T-helper 9 cell (primary cell): ENCODE results near the gene ZDHHC8.

Experiments used
- DNase-seq: peaks from one replicate; pipeline ENCODE4 v3.0.0-alpha.2; 2020

Gene ZDHHC8

GRCh38 chr22:20165913-20166312 lies 34.3 kb downstream of the ZDHHC8 start:
- DNase-seq, result no peak

- no peak for DNase-seq
Measured at GRCh38 chr22:20166703-20167102, 35.1 kb downstream of the ZDHHC8 start.

- no peak for DNase-seq
Measured at GRCh38 chr22:20167643-20168322, 36.2 kb downstream of the ZDHHC8 start.

- DNase-seq, result no peak
Measured at GRCh38 chr22:20169253-20169822, 37.7 kb downstream of the ZDHHC8 start.

- no peak for DNase-seq
Measured at GRCh38 chr22:20170170-20170569, 38.6 kb downstream of the ZDHHC8 start.

- DNase-seq, result no peak
Measured at GRCh38 chr22:20171288-20172140, 39.9 kb downstream of the ZDHHC8 start.

GRCh38 chr22:20172141-20172613 lies 40.6 kb downstream of the ZDHHC8 start:
- DNase-seq, result no peak

- no peak for DNase-seq
Measured at GRCh38 chr22:20173246-20173645, 41.6 kb downstream of the ZDHHC8 start.

GRCh38 chr22:20173772-20174171 lies 42.2 kb downstream of the ZDHHC8 start:
- DNase-seq, result no peak

- DNase-seq, result no peak
Measured at GRCh38 chr22:20174785-20175596, 43.4 kb downstream of the ZDHHC8 start.

GRCh38 chr22:20175597-20175900 lies 43.9 kb downstream of the ZDHHC8 start:
- DNase-seq, result no peak

- no peak for DNase-seq
Measured at GRCh38 chr22:20176421-20177085, 44.9 kb downstream of the ZDHHC8 start.

GRCh38 chr22:20177217-20177911 lies 45.8 kb downstream of the ZDHHC8 start:
- DNase-seq, result no peak

- no peak for DNase-seq
Measured at GRCh38 chr22:20178075-20178914, 46.7 kb downstream of the ZDHHC8 start.

GRCh38 chr22:20178915-20179227 lies 47.3 kb downstream of the ZDHHC8 start:
- no peak for DNase-seq

- no peak for DNase-seq
Measured at GRCh38 chr22:20179455-20180244, 48.0 kb downstream of the ZDHHC8 start.

- no peak for DNase-seq
Measured at GRCh38 chr22:20180245-20180630, 48.6 kb downstream of the ZDHHC8 start.

GRCh38 chr22:20180640-20181039 lies 49.0 kb downstream of the ZDHHC8 start:
- DNase-seq, result no peak

- DNase-seq, result no peak
Measured at GRCh38 chr22:20181194-20181883, 49.7 kb downstream of the ZDHHC8 start.

GRCh38 chr22:20181884-20182236 lies 50.3 kb downstream of the ZDHHC8 start:
- no peak for DNase-seq
